Sigmoid colon (tissue), 4 donors: ENCODE results near the gene PDE5A.

Experiments
- EP300 ChIP-seq, 4 donors: sonication (generic); formaldehyde crosslinking; IDR thresholded peaks; one replicate each; pipeline ENCODE4 v1.6.1; 2017; ENCODE audit warnings: antibody characterized with exemption in 4 of 4
- POLR2A ChIP-seq, 2 donors: fragments of 450-650 bp; IDR thresholded peaks; one replicate each; pipeline ENCODE4 v1.6.1; 2016; ENCODE audit warnings: antibody characterized with exemption in 2 of 2, mild to moderate bottlenecking in 2 of 2, moderate library complexity in 2 of 2

GRCh38 chr4:119638359-119638758 is 9.8 kb upstream of the PDE5A start:
- TF ChIP-seq POLR2A (IDR thresholded peaks at IDR 0.05) (no peak), EP300 (IDR thresholded peaks at IDR 0.05) (no peak)
